ENCODE measurements around the gene CACNA1H. TPM values are rescaled to one million over a fixed set of nuclear protein-coding genes. Genes with fewer than 3 reads are reported as not detected.

CACNA1H gene
- polyA plus RNA-seq, 6 donors from 2014 or later = not detected

DNA sequence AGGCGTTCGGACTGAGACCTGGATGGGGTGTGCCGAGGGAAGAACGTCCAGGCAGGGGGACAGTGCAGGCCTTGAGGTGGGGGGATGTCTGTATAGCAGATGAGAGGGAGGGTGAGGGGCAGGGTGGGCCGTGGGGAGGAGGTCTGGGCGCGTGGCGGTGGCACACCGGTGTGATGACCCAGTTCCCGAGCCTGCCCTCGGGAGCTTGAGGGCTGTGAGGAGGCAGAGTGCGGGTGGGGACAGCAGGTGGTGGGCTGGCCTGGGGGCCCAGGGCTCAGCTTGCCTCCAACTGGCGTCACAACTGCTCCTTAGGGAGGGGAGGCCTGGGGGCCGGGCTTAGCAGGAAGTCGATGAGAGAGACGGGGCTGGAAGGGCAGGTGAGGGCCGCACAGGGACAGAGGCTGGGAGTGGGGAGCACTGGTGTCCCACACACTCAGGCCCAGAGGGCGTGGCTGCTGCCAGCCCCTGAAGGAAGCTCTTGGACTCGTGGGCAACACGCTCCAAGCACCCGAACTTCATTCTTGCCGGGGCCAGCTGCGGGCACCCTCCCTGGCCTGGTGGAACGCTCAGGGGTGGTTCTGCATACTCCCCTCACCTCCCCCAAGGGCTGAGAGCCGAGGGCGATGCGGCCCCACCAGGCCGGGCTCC lies 6.5 kb downstream of the CACNA1H start:
- no peak for ATAC-seq (ENCODE audit: low read depth in 2 of 2)
- Mint-ChIP-seq H3K9me3 (no peaks in the 10 kb centered on the region), H3K27me3 (peaks cover 0 to 48% (median 12%) of the 10 kb centered on the region in 3 donors), H3K4me3 (no peak overlapping the region), H3K27ac (no peak overlapping the region), H3K4me1 (peaks cover 0 to 5% (median 0%) of the 10 kb centered on the region in 3 donors), H3K36me3 (no peaks in the 10 kb centered on the region)
- no peak for DNase-seq

DNA sequence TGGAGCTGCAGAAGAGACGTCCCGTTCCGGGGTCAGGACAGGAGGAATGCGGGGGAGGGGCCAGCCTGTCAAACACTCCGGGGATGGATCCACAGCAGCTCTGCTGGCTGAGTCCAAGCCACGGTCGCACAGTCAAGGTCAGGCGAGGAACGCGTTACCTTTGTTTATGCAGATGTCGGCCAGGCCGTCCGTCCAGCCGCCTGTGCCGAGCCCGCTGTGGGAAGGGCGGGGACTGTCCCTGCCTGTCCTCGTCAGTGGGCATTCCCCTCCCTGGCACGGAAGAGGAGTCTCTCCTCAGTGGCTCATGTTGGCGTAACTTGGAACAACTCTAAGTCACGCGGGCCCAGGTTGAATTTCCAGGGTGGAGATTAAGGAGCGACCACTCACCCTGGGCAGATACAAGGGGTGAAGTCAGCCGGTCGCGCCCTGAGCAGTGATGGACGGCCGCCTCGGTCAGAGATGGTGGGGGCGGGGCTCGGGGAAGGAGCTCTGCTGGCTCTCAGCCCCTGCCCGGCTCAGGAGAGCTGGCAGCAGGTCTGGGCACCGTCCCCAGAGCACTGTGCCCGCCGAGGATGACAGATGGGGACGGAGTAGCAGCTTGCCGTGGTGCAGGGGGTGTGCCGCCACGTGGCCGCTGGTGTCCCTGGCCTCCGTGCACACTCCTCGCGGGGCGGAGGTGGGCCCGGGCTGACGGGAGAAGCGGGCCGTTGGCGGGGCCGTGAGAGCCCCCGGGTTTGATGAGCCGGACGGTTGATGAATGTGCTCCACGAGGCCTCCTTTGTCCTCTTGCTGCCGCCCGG lies 7.3 kb downstream of the CACNA1H start:
- ATAC-seq (ENCODE audit: low read depth in 2 of 2) (no peak), DNase-seq (no peak)
- Mint-ChIP-seq H3K27ac (no peak overlapping the region), H3K27me3 (peaks cover 0 to 53% (median 9%) of the 10 kb centered on the region in 3 donors), H3K36me3 (no peaks in the 10 kb centered on the region), H3K4me1 (peaks cover 0 to 5% (median 0%) of the 10 kb centered on the region in 3 donors), H3K9me3 (no peaks in the 10 kb centered on the region), H3K4me3 (no peak overlapping the region)

DNA sequence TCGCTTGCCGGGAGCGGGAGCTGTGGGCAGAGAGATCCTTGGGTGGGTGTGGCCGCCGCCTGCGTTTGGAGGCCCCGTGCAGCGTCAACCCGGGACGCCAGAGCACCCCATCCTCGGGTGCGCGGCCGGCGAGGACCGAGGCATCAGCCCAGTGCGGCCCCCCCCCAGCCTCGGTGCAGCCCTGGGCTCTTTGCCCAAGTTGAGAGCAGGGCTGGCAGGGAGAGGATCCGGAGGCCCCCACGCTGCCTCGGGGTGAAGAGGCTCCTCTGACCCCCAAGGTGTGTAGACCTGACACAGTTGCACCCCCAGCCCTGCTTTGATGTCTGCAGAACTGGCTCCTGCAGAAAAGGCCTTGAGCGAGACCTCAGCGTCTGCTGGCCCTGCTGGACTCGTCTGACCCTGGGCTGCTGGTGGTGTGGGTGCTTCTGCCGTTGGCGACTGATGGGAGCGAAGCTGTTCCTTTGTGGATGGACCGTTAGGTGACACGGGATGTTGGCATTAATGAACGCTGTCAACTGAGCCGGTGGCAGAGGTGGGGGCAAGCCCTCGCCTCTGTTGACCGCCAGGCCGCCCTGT lies 8.0 kb downstream of the CACNA1H start:
- no peaks in the 10 kb centered on the region for H3K9me3 Mint-ChIP-seq
- no peak for DNase-seq
- no peak overlapping the region for H3K4me3 Mint-ChIP-seq
- H3K36me3 Mint-ChIP-seq = no peaks in the 10 kb centered on the region
- H3K4me1 Mint-ChIP-seq = no peaks in the 10 kb centered on the region
- no peak for ATAC-seq (ENCODE audit: low read depth in 2 of 2)
- peaks cover 0 to 47% (median 2%) of the 10 kb centered on the region in 3 donors for H3K27me3 Mint-ChIP-seq
- no peak overlapping the region for H3K27ac Mint-ChIP-seq

DNA sequence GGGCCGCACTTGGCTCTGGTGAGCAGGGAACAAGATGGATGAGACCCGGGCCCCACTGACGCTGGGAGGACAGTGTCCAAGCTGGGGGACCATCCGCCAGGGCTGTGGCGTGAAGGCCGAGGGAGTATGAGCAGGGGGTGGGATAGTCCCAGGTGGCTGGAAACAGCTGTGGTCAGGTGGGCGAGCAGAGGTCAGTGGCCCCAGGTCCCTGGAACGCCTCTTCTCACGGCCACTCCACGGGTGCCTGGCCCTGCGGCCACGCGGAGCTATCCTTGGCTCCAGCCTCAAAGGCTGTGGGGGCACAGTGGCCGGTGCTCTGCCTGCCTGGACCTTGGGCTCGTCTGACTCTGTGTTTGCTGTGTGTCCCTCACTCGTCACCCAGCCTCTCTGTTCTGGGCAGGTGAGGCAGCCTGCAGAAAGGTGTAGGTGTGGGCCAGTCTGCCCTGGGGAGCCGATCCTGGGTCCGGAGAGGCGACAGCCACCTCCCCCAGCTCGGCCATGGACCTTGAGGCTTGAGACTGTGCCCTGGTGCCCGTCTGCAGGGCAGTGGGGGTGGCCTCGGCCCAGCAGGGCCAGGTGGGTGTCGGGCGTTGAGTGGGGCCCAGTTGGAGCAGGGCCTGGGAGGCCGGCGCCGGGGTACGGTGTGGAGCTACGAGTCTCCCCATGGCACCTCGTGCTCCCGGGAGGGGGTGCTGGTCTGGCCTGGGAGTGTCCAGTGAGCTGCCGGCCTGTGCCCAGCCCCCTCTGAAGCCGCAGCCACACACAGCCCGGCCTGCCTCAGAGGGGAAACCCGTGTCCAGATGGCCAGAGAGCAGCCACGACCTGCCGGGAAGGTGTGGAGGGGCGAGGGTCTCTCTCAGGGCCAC lies 10.0 kb downstream of the CACNA1H start:
- H3K36me3 Mint-ChIP-seq = no peaks in the 10 kb centered on the region
- no peak overlapping the region for H3K27ac Mint-ChIP-seq
- H3K4me1 Mint-ChIP-seq = no peaks in the 10 kb centered on the region
- no peaks in the 10 kb centered on the region for H3K9me3 Mint-ChIP-seq
- H3K4me3 Mint-ChIP-seq = no peak overlapping the region
- peaks cover 0 to 31% (median 0%) of the 10 kb centered on the region in 3 donors for H3K27me3 Mint-ChIP-seq
- DNase-seq (no peak), ATAC-seq (ENCODE audit: low read depth in 2 of 2) (no peak)

DNA sequence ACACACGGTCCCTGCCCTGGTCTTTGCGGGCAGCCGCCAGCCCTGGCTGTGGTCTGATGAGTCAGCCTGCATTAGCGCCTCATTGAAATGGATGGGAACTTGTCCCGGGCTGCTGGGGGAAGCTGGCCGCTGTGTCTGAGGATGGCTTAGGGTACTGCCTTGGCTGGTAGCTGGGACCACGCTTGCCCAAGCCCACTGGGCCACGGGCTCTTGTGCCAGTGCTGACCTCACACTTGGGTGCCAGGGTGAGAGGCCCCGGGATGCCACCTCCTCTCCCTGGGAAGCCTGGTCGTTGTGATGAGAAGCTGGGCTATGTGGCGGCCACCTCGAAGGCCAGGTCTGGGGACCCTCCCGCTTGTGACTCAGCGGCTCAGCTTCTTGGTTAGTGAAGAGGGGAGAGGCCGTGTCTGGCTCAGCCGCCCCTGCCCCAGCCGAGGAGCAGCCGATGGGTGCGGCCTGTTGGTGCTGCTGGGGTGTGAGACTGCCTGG lies 10.7 kb downstream of the CACNA1H start:
- no peaks in the 10 kb centered on the region for H3K4me1 Mint-ChIP-seq
- no peaks in the 10 kb centered on the region for H3K9me3 Mint-ChIP-seq
- no peak for DNase-seq
- peaks cover 0 to 31% (median 0%) of the 10 kb centered on the region in 3 donors for H3K27me3 Mint-ChIP-seq
- no peaks in the 10 kb centered on the region for H3K36me3 Mint-ChIP-seq
- no peak overlapping the region for H3K4me3 Mint-ChIP-seq
- ATAC-seq (ENCODE audit: low read depth in 2 of 2) = no peak
- H3K27ac Mint-ChIP-seq = no peak overlapping the region

DNA sequence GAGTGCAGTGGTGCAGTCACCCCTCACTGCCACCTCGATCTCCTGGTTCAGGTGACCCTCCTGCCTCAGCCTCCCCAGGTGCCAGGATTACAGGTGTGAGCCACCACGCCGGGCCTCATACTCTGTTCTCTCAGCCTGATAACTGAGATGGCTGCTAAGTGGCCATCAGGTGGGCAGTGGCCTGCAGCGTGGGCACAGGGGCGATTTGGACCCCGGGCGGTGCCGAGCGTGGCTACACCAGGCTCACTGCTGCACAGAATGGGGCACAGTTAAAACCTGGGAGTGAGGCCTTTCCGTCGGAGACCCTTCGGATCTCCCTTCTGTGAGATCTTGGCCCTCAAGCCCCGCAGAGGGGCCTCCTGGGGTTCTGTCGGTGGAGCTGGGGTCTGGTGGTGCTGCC lies 11.5 kb downstream of the CACNA1H start:
- Mint-ChIP-seq H3K4me3 (no peak overlapping the region), H3K36me3 (no peaks in the 10 kb centered on the region), H3K9me3 (no peaks in the 10 kb centered on the region), H3K4me1 (no peaks in the 10 kb centered on the region), H3K27me3 (peaks cover 0 to 26% (median 0%) of the 10 kb centered on the region in 3 donors), H3K27ac (no peak overlapping the region)
- DNase-seq (no peak), ATAC-seq (ENCODE audit: low read depth in 2 of 2) (no peak)

DNA sequence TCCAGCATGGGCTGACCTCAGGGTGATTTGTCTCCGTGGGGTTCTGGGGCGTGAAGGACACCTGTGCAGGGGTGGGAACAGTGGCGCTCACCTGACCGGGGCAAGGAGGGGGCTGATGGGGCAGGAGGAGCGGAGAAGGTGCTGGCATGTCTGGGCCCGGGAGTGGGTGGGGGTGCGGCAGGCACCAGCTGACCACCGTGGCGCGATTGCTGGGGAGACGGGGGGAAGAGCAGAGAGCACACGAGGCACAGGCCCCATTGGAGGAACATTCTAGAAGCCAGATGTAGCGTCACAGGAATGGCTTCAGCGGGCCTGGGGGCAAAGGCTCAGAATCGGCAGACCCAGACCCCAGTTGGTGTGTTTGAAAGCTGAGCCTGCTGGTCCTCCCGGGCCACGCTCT lies 12.1 kb downstream of the CACNA1H start:
- ATAC-seq (ENCODE audit: low read depth in 2 of 2) (no peak), DNase-seq (no peak)
- Mint-ChIP-seq H3K4me3 (no peak overlapping the region), H3K27me3 (peaks cover 0 to 20% (median 0%) of the 10 kb centered on the region in 3 donors), H3K27ac (no peak overlapping the region), H3K9me3 (no peaks in the 10 kb centered on the region), H3K36me3 (no peaks in the 10 kb centered on the region), H3K4me1 (no peaks in the 10 kb centered on the region)

DNA sequence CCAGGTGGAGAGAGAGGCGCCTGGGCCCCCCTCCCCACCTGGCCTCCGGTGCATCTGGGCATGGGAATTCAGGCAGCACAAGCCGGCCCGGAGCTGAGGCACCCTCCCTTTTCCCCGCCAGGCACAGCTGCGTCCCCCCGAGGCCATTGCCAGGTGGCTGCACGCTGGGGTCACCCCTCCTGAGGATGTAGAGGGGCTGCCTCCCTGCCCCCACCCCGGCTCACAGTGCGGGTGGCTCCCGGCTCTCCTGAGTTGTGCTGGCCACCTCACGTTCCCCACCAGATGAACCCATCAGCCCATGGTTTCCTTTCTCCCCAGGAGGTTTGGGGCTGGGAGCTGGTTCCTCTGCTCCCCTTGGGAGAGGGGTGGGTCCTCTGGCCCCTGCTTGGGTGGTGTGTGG lies 12.6 kb downstream of the CACNA1H start:
- Mint-ChIP-seq H3K9me3 (no peaks in the 10 kb centered on the region), H3K4me1 (no peaks in the 10 kb centered on the region), H3K27ac (no peak overlapping the region), H3K27me3 (peaks cover 0 to 20% (median 4%) of the 10 kb centered on the region in 3 donors), H3K4me3 (no peak overlapping the region), H3K36me3 (no peaks in the 10 kb centered on the region)
- DNase-seq = no peak
- no peak for ATAC-seq (ENCODE audit: low read depth in 2 of 2)

DNA sequence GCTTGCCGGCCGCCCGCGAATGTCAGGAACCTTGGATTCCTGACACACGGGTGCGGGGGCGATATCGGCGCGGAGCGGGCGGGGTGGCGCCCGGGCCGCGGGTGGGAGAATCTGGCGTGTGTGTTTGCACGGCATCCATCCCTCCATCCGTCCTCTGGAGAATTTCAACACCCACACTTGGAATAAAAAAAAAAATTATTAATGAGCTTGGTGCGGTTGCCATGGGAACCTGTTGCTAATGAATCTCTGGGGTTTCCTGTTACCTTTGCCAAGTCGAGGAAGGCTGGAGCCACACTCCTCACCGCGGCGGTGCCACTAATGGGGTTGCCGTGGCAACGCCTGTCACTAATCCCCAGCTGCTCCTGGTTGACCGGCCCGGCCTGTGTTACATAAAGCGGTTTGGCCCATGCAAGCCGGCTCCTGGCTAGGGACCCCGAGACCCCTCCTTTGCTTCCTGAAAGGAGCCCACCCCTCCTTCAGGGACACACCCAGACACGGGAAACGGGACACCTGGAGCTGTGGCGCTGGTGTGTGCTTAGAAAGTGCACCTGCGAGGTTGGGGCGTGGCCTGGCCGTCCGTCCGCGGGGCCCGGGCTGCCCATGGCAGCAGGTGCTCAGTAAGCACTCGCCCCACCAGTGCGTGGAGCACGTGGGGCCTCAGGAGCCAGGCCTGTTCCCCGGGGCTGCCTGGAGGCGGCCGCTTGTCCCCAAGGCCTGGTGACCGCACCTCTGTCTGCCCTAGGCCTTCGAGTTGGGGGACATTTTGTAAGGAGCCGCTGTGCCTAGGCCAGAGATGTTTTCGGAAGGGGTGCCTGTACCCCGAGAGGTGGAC lies 14.6 kb downstream of the CACNA1H start:
- H3K9me3 Mint-ChIP-seq = no peaks in the 10 kb centered on the region
- no peak overlapping the region for H3K27ac Mint-ChIP-seq
- DNase-seq (no peak), ATAC-seq (ENCODE audit: low read depth in 2 of 2) (no peak)
- peaks cover 0 to 17% (median 7%) of the 10 kb centered on the region in 3 donors for H3K27me3 Mint-ChIP-seq
- no peak overlapping the region for H3K4me3 Mint-ChIP-seq
- no peaks in the 10 kb centered on the region for H3K4me1 Mint-ChIP-seq
- no peaks in the 10 kb centered on the region for H3K36me3 Mint-ChIP-seq

DNA sequence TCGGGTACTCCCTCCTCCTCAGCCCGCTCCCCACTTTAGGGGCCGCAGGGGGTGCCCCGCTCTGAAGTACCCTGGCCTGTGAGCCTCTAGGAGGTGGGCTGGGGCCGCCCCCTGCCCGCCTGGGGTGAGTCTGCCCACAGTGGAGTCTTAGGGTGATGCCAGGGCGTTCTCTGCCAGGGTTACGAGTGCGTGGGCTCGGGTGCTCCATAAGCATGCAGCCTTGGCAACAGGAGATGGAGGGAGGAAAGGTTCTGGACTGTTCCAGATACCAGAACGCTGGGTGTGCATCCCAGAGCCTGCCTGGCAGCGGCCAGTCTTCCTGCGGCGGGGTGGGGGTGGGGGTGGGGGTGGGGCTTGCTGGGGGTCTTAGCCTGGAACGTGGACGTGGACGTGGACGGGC lies 15.9 kb downstream of the CACNA1H start:
- no peak for ATAC-seq (ENCODE audit: low read depth in 2 of 2)
- Mint-ChIP-seq H3K27ac (no peak overlapping the region), H3K4me1 (no peaks in the 10 kb centered on the region), H3K27me3 (peaks cover 0 to 15% (median 7%) of the 10 kb centered on the region in 3 donors), H3K4me3 (no peak overlapping the region), H3K36me3 (no peaks in the 10 kb centered on the region), H3K9me3 (no peaks in the 10 kb centered on the region)
- DNase-seq = no peak

DNA sequence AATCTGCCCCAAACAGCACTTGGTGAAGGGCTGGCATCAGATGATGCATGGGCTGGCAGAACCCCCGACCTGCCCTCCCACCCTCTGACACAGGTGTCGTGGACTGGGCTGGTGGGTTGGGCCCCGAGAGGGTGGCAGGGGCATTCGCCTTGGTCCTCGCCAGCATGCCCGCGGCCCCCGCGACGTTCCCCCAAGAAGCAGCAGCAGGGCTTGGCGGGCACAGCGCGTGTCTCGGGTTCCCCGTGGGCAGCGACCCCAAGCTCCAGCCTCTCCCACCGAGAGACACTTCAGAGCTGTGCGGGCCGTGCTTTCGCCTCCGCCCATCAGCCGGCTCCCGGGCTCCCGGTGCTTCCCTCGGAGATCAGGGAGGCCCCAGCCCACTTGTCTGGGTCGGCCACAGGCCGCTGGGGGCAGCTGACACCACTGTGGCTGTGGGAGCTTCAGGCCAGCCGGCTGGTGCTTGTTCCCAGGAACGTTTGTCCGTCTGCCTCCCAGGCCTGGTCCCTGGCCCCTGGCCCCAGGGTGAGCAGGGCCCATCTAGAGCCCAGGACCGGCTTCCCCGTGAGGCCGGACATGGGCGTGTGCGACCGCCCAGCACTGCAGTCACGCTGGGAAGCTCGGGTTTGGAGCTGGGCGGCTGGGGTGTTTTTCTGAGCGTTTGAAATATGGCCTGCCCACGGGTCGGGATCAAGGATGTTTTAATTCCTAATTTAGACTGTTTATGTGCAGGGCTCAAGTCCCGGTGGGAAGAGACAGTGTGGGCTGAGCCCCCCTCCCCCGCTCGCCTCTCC lies 16.6 kb downstream of the CACNA1H start:
- Mint-ChIP-seq H3K9me3 (no peaks in the 10 kb centered on the region), H3K36me3 (no peaks in the 10 kb centered on the region), H3K4me3 (no peak overlapping the region), H3K27ac (no peak overlapping the region), H3K27me3 (peaks cover 0 to 14% (median 7%) of the 10 kb centered on the region in 3 donors), H3K4me1 (no peaks in the 10 kb centered on the region)
- ATAC-seq (ENCODE audit: low read depth in 2 of 2) (no peak), DNase-seq (no peak)

DNA sequence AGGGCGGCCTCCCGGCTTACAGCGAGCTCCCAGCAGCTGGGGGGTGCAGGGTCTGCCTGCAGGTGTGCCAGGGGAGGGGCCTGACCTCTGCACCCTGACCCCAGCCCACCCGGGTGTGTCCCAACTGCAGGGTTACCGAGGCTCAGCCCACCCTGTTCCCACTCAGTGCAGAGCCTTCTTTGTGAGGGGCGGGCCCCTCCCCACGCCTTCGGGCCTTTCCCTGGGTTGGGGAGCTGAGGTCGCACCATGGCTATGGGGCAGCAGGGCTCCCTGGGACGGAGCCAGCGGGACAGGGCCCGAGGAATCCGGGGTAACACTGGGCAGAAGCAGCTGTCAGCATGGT lies 17.1 kb downstream of the CACNA1H start:
- ATAC-seq (ENCODE audit: low read depth in 2 of 2) (no peak), DNase-seq (no peak)
- Mint-ChIP-seq H3K4me1 (no peaks in the 10 kb centered on the region), H3K27me3 (peaks cover 0 to 8% (median 7%) of the 10 kb centered on the region in 3 donors), H3K27ac (no peak overlapping the region), H3K4me3 (no peak overlapping the region), H3K36me3 (no peaks in the 10 kb centered on the region), H3K9me3 (no peaks in the 10 kb centered on the region)

All from naive B cell (primary cell).